HG03442 (cell line): ENCODE measurements around the gene RGS9.
"Not testable (repeated sequence)": the region's sequence is repeated elsewhere in the genome, so short reads cannot be mapped to it uniquely, and the experiment has no call there.

Source experiments
- ATAC-seq: cut with Tn5 transposase; IDR thresholded peaks from one replicate; pipeline ENCODE4 v1.9.1; 2021; ENCODE audit warnings: mild to moderate bottlenecking, moderate library complexity; ENCODE audit not compliant: unreplicated experiment

RGS9 gene

DNA sequence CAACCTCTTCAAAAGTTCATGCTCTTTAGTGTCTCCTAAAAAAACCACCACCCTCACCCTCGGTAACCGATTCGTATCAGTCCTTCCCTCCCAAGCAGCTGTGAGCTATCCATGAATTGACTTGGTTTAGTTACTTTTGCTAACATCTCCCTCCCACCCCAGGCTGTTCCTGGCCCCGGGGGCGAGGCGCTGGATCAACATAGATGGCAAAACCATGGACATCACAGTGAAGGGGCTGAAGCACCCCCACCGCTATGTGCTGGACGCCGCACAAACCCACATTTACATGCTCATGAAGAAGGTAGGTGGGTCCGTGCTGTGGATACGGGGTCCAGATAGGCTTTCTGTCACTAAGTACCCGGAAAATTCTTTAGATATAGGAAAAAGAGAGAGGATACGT is 66.8 kb downstream of the RGS9 start:
- ATAC-seq: no peak

DNA sequence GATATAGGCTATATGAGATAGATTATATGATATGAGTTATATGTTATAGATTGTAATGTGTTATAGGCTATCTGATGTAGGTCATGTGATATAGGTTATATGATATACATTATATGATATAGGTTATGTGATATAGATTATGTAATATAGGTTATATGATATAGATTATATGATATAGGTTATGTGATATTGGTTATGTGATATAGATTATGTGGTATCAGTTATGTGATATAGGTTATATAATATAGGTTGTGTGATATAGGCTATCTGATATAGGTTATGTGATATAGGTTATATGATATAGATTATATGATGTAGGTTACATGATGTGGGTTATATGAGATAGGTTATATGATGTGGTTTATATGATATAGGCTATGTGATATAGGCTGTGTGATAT is 68.5 kb downstream of the RGS9 start:
- no peak for ATAC-seq

DNA sequence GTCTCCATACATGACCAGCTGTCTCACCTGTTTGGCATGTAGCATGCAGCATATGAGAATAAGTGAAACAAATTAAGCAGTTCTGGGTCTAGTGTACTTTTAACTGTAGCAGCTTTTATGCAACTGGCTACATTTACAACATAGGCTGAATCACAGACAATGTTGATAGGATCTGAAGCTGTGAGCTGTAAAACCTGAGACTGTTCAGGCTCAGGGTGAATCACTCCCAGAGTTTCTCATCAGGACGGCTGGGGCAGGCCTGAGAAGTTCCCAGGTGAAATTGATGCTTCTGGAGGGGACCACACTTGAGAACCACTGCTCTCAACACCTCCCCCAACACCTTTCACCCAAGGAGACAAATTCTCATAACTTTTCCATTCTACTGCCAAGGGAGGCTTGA is 70.3 kb downstream of the RGS9 start:
- not testable (repeated sequence) for ATAC-seq

DNA sequence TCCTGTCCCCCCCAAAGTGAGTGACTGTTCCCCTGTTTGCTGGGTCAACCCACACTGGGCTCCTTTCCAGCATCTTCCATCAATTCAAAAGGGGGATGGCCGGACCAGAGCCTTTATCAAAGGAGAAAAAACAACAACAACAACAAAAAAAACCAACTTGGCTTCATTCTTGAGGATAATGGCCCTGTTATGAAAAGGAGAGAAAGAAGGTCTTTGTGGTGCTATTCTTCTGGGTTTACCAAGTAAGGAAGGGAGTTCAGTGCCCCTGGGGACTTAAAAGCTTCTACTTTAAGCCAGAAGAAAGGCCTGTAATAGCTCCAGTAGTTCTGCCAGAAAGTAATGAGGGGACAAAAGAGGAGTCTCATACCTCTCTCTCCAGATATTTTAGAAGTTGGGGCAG is 71.5 kb downstream of the RGS9 start:
- ATAC-seq: no peak

DNA sequence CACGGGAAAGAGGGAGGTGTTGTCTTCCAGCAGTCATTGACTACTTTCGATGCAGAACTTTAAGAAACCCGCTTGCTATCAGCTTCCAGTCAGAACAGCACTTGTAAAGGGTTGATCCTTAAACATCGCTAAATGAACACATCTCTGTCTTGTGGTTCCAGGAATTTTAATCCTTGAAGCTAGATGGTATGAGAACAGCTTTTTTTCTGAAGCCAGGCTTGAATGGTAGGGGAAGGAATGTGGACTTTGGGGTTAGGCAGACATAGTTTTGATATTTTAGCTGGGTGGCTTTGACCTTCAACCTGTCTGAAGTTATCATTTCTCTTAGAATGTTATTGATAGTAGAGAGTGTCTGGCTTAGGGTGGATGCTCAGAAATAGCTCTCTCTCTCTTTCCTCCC is 81.1 kb downstream of the RGS9 start:
- ATAC-seq: no peak

DNA sequence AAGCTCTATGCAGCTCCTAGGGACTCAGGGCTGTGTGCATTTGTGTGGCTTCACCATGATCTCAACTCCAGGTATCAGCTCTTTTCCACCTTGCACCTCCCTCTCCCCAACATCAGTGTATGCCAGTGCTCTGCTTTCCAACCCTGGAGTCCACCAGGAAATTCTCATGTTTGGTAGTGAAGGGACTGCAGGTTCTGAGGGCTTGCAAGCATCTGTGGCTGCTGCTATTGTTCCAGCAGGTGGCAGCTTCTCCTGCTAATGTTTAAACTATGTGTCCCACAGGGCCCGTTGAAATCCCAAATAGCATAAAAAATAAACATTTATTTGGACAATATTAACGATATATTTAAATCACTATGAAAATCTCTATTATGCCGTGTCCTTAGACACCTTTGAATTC is 82.0 kb downstream of the RGS9 start:
- no peak for ATAC-seq

DNA sequence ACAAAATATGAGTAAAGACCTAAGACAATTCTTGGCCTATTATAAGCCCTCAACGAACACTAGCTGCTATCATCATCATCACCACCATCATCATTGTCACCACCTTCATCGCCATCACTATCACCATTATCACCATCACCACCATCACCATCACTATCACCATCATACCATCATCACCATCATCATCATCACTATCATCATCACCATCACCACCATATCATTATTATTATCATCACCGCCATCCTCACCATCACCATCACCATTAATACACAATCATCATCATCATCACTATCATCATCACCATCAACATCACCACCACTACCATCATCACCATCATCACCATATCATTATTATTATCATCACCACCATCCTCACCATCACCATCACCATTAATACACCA is 82.5 kb downstream of the RGS9 start:
- ATAC-seq: no peak

DNA sequence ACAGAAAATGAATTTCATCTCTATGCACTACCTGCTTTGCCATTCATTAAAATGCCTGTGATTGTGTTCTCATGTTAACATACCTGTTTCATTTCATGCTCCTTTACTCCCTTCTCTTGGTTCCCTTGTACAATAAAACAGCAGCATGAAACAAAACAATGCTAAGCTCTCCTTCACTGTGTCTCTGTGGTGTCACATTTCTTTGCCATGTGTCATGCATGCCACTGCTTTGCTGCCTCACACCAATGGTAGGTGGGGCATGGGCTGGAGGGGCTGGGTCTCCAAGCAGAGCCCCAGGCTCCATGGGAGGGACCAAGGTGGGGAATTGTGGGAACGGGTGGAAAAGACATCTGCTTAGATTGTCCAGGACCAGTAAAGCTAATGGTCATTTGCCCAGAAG is 83.6 kb downstream of the RGS9 start:
- ATAC-seq: no peak

DNA sequence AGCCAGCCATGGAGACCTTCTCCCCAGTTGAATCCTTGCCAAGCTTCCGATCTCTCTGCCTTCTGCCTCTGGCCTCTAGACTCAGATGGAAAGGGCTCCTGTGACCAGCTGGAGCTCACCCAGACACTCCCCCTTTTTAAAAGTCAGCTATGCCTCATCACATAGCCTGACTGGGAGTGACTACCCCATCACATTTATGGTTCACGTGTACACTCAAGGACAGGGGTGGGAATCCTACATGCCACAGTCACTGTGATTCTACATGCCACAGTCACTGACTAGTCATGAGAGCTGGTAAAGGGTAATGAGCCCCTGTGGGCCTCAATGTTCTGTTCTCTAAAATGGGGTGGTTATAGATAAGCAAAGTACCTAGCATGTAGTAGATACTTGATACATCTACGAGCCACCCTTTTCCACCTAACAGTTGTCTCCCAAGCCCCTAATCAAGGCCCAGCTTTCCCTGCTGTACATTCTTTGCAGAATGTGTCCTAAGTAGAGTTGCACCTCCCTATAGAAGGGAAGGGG is 85.1 kb downstream of the RGS9 start:
- no peak for ATAC-seq

DNA sequence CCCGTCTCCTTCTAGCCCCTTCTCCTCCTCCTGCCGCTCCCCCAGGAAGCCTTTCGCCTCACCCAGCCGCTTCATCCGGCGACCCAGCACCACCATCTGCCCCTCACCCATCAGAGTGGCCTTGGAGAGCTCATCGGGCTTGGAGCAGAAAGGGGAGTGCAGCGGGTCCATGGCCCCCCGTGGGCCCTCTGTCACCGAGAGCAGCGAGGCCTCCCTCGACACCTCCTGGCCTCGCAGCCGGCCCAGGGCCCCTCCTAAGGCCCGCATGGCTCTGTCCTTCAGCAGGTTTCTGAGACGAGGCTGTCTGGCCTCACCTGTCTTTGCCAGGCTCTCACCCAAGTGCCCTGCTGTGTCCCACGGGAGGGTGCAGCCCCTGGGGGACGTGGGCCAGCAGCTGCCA is 87.9 kb downstream of the RGS9 start:
- ATAC-seq: no peak

DNA sequence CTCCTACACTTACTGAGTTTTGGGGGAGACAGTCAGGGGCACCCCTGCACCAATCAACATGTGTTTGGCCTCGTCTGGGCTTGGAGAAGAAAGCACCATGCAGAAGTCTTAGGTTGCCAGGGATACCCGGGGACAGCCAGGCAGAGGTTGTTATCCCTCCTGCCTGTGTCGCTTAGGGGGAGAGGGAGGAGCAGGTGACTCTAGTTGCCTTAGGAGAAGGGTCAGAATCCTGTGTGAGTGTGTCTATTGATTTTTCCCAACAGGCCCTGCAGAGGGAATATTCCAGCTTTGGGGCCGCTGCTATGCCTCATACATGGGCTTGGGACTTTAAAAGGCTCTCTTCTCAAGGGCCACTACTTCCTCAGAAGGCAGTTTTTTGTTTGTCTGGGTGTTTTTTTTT is 89.1 kb downstream of the RGS9 start:
- ATAC-seq: no peak

DNA sequence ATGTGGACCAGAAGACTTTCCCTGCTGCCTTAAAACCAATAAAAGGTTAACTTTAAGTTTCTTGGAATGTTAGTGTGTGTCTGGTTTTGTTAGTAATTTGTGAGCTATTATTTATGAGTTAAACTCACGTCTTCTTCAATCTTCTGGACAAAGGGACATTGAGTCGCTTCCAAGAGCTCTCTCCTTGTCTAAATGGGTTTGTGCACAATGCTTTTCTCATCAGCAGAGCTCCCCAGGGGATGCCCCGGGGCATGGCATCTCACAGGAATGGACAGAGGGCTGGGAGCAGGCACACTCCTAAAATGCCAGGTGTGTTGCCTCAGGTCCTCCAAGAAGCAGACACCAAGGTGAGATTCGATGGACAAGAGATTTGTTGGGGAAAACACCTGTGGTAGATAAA is 90.5 kb downstream of the RGS9 start:
- ATAC-seq: no peak

DNA sequence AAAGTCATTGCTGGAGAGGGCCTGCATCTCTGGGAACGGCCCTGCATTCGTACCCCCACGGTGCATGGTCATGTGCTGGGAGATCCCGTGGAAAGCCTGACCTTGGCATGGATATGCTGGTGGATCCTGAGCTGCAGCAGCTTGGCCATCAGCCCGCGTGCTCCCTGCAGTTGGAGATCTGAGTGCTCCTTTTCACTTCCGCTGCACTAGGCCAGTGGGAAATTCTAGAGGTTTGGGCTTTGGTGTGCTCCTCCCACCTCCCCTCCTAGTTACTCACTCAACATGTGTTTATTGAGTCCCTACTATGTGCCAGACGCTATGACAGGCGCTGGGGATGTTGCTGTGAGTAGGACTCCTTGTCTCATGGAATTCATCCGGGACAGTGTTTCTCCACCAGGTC is 91.1 kb downstream of the RGS9 start:
- no peak for ATAC-seq

DNA sequence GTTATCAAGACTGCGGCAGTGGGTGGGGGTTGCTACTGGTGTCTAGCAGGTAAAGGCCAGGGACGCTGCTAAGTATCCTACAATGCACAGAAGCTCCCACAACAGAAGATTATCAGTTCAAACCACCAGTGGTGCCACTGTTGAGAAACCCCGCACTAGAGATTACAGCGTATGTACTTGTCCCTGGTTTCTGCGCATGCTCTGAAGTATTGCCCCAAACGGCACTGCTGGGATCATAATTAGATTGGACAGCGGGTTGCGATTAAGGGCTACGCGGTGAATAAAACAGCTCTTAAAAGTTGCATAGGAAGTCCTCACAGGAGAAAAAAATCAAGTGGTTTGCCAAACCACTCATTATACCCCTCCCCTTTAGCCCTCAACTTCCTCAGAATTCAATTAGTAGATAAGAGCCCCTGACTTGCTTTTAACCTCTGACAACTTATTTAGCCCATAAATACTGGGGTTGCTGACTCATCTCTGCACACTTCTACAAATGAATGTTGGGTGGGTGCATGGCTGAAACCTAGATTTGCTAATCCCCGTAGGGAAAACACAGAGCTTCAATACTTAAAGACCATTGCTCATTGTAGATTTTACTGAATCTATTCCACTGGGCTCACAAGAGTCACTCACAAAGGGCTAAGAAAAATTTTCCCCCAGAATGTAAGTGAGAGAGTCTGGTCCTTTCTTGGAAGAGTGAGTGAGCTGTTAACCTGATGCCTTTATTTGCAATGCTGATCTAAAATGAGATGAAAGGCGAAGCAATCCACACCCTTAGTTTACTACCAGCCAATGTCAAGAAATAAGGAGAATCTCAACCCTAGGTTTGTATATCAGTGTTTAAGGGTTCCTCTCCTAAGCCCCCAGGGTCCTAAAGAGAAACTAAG is 91.8 kb downstream of the RGS9 start:
- peak; percentile 71 for ATAC-seq

DNA sequence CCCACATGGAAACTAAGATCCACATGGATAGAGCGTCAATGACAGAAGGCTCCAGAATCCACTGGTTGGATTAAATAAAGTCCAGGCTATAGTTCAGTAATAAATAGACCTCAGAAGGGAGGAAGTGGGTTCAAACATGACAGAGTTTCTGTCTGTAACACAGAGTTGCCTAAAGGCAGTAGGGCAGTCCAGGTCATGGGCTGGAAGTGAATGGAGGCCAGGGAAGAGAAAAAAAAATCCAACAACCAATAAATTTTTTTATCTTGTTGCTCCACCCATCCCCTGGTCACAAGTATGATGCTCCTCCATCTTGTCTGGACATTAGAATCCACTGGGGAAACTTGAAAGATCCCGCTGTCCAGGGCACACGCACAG is 92.4 kb downstream of the RGS9 start:
- no peak for ATAC-seq

DNA sequence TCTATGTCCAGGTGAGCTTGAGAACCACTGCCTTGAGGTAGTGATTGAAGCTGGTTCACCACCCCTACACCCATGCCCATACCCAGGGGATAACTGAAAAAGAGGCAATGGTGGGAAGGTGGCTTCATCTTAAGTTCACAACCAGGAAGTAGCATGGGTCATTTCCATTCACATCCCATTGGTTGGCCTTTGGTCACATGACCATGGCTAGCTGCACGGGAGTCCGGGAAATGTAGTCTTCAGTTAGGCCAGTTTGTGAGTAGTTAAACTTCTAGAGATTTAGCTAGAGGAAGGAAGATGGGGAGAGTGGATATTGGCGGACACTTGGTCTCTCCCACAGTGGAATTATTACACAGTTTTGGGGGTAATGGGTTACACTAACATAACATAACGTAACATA is 92.9 kb downstream of the RGS9 start:
- no peak for ATAC-seq

DNA sequence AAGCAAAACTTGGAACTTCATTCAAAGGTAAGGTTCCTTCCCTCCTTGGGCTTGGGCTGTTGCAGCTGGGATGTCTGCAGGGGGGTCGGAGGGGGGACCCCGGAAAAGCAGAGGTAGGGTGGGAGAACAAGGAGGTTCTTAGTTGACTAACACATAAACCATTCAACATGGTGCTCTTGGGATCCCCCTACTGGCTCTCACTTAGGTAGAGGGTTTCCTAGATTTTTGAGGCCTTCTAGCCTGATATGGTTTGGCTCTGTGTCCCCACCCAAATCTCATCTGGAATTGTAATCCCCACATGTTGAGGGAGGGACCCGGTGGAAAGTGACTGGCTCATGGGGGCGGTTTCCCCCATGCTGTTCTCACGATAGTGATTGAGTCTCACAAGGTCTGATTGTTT is 93.9 kb downstream of the RGS9 start:
- ATAC-seq: no peak

DNA sequence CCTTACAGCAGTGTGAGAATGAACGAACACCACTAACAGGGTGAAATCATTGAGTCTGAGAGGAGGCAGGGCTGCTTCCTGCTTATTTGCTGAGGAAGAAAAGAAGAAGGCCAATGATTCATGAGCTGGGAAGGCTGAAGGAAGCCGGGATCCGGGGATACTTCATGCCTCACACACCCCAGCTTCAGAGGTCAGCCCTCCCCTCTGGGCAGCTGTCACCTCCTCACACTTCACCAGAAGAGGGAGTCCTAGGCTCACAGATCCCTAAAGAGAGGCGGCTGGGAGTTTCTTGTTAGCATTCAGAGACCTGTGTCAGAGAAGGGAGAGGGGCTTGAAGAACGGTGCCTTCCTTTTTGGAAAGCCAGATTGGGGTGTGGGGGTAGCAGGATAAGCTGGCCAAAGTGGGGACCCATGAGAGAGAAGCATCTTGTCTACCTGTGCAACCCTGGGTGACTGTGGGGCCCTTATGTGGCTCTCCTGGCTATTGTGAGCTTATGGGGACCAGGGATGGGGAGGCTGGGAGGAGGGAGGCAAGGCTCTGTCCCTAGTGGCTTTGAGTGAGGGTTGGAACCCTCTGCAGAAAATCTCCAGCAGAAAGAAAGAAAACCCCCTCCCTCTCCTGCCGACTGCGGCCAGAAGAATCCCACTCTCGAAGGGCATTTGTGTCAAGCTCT is 94.6 kb downstream of the RGS9 start:
- ATAC-seq: peak; percentile 54

DNA sequence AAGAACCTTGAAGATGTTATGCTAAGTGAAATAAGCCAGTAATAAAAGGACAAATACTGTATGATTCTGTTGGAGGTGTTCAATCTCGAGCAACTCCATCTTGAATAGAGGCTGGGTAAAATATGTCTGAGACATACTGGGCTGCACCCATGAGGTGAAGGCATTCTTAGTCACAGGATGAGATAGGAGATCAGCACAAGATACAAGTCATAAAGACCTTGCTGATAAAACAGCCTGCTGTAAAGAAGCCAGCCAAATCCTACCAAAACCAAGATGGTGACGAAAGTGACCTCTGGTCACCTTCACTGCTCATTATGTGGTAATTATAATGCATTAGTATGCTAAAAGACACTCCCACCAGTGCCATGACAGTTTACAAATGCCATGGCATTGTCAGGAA is 98.1 kb downstream of the RGS9 start:
- ATAC-seq: no peak

DNA sequence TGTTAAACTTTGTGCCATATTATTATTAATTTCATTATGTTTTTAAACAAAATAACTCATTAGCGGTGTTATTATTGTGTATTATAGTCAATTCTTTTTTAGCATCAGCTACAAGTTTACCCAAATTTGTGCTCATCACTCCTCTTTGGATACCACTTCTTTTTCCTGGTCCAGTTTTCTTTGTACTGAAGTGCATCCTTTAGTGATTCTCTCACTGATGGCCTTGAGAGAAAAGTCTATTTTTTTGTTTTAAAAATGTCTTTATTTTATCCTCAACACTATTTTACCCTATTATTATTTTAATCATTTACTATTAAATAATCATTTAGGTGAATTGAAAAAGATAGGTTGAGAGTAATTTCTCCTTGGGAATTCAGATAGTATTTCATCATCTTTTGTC is 99.2 kb downstream of the RGS9 start:
- no peak for ATAC-seq

DNA sequence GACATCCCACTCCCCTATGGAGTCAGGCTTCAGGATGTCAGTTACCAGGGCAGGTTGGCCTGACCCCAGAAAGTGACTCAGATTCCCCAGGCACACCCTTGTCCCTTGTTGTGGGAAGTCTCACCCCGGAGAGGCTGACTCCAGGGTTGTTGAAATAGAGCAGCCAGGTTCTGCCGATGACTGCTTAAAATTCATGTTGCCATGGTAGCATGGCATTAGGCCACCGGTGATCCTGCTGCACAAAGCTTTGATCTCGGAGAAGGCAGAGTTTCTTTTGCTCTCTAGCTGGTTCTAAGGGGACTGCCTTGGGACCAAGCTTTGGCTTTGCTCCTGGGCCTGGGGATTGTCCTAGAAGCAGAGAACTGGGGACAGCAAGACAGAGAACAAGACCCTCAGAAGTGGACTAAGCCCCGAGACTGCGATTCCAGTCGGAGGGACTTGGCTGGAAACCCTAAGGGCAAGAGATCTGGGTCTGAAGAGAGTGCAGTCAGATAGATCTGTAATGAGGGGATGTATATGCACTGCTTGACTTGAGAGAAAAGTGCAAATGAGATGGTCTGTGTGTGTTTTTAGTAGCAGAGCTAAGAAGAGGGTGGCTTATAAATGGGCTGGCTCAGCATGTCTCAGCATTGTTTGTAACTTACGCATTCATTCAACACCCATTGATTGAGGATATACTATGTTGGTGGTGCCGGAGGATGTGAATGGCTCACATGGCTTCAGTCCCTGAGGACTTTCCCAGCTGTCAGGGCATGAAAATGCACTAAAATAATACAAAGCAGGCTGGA is 106.9 kb downstream of the RGS9 start:
- ATAC-seq: no peak

DNA sequence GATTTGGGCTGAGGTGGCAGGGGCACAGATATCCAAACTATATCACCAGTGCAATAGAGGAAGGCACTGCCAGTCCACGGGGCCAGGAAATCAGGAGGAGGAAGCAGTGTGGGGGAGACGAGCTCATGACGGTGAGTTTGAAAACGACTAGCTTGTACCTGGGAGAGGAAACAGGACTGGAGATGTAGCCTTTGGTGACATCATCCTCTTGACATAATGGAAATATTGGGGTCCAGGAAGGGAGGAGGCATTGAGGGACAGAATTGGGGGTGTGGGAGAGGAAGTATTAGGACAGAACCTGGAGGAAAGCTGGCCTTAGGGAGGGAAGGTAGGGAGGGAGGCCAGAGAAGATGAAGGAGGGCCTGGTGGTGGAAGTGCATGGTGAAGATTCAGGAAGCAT is 109.1 kb downstream of the RGS9 start:
- no peak for ATAC-seq
